ENCODE results near the gene KLF1. TPM values are rescaled to one million over a fixed set of nuclear protein-coding genes. Genes with fewer than 3 reads are reported as not detected.
A peak's percentile ranks its signal among the peaks of the same experiment; 100 is the strongest.

The KLF1 gene
- total and polyA plus RNA-seq, 2 of the 13 experiments (the other 11 are each of a cell fraction or from before 2014, with no cell fraction given), result not detected

DNA sequence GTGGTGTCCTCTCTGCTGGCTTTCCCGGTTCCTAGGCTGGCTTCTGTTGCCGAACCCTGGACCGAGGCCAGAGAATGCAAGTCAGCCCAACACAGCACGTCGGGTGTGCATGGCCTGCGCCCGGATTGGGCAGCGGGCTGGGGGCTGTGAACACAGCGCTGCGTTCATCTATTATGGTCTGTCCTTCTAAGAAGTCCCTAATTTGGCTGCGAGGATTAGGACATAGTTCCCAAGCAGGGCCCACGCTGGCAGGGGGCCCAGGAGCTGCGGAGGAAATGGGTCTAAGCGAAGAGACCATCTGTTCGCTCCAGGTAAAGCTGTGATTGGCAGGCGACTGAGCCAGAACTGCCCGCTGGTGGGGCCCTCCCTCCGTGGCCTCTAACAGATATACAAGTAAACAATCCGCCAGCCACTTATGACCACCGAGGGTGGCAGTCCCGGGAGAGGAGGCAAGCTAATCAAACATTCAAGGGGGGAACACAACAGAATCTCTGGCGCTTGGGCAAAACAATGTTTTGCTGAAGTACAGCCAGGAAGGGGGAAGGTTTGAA is 26.1 kb upstream of the KLF1 start (continued):
- TF ChIP-seq, protein P1, sequence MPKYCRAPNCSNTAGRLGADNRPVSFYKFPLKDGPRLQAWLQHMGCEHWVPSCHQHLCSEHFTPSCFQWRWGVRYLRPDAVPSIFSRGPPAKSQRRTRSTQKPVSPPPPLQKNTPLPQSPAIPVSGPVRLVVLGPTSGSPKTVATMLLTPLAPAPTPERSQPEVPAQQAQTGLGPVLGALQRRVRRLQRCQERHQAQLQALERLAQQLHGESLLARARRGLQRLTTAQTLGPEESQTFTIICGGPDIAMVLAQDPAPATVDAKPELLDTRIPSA (CRISPR knock-in tag; IDR thresholded peaks at IDR 0.05; ENCODE audit: borderline replicate concordance), result no peak
- no peak for TF ChIP-seq ZNF567 (CRISPR knock-in tag; IDR thresholded peaks at IDR 0.05; ENCODE audit: borderline replicate concordance)
- TF ChIP-seq ZNF205 (CRISPR knock-in tag; IDR thresholded peaks at IDR 0.05), result no peak
- no peak for TF ChIP-seq SUZ12 (IDR thresholded peaks at IDR 0.05; ENCODE audit: low read depth, low read length)
- TF ChIP-seq GPN1 (CRISPR knock-in tag; IDR thresholded peaks at IDR 0.05; ENCODE audit: borderline replicate concordance), result no peak
- TF ChIP-seq MTF1 (CRISPR knock-in tag; IDR thresholded peaks at IDR 0.05), result no peak
- no peak for TF ChIP-seq EZH2 (conservative IDR thresholded peaks at IDR 0.05; ENCODE audit: low read depth, low read length)
- no peak for TF ChIP-seq NFKBIZ (CRISPR knock-in tag; IDR thresholded peaks at IDR 0.05)
- no peak for TF ChIP-seq ZSCAN29 (CRISPR knock-in tag; conservative IDR thresholded peaks at IDR 0.05)
- no peak for TF ChIP-seq ZNF326 (CRISPR knock-in tag; IDR thresholded peaks at IDR 0.05; ENCODE audit: borderline replicate concordance)
- TF ChIP-seq SRSF9 (IDR thresholded peaks at IDR 0.05; ENCODE audit: borderline replicate concordance, insufficient read depth, low read depth, low read length, poor library complexity, severe bottlenecking), result no peak
- no peak for TF ChIP-seq ZNF224 (CRISPR knock-in tag; IDR thresholded peaks at IDR 0.05)
- no peak for TF ChIP-seq ZNF496 (CRISPR knock-in tag; IDR thresholded peaks at IDR 0.05; ENCODE audit: insufficient replicate concordance)
- TF ChIP-seq, protein P2, sequence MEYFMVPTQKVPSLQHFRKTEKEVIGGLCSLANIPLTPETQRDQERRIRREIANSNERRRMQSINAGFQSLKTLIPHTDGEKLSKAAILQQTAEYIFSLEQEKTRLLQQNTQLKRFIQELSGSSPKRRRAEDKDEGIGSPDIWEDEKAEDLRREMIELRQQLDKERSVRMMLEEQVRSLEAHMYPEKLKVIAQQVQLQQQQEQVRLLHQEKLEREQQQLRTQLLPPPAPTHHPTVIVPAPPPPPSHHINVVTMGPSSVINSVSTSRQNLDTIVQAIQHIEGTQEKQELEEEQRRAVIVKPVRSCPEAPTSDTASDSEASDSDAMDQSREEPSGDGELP (IDR thresholded peaks at IDR 0.05; ENCODE audit: borderline replicate concordance, low read depth), result peak; percentile 45; the same call in 1 of the 2 replicates
- TF ChIP-seq, protein P3, sequence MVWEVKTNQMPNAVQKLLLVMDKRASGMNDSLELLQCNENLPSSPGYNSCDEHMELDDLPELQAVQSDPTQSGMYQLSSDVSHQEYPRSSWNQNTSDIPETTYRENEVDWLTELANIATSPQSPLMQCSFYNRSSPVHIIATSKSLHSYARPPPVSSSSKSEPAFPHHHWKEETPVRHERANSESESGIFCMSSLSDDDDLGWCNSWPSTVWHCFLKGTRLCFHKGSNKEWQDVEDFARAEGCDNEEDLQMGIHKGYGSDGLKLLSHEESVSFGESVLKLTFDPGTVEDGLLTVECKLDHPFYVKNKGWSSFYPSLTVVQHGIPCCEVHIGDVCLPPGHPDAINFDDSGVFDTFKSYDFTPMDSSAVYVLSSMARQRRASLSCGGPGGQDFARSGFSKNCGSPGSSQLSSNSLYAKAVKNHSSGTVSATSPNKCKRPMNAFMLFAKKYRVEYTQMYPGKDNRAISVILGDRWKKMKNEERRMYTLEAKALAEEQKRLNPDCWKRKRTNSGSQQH (CRISPR knock-in tag; IDR thresholded peaks at IDR 0.05; ENCODE audit: low read depth), result 0 out of 2 replicates have a peak, but pooled peaks have one; percentile 52
- TF ChIP-seq NFE2 (CRISPR knock-in tag; IDR thresholded peaks at IDR 0.05), result no peak
- TF ChIP-seq ESRRA (CRISPR knock-in tag; IDR thresholded peaks at IDR 0.05; ENCODE audit: low read depth), result no peak
- peak; percentile 16; the same call in 1 of the 2 replicates for TF ChIP-seq TGIF2 (CRISPR knock-in tag; IDR thresholded peaks at IDR 0.05)
- TF ChIP-seq, protein P4, sequence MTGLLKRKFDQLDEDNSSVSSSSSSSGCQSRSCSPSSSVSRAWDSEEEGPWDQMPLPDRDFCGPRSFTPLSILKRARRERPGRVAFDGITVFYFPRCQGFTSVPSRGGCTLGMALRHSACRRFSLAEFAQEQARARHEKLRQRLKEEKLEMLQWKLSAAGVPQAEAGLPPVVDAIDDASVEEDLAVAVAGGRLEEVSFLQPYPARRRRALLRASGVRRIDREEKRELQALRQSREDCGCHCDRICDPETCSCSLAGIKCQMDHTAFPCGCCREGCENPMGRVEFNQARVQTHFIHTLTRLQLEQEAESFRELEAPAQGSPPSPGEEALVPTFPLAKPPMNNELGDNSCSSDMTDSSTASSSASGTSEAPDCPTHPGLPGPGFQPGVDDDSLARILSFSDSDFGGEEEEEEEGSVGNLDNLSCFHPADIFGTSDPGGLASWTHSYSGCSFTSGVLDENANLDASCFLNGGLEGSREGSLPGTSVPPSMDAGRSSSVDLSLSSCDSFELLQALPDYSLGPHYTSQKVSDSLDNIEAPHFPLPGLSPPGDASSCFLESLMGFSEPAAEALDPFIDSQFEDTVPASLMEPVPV (CRISPR knock-in tag; IDR thresholded peaks at IDR 0.05), result no peak
